ENCODE data around the gene TMEM168.
"Not testable (repeated sequence)": the region's sequence is repeated elsewhere in the genome, so short reads cannot be mapped to it uniquely, and the experiment has no call there.

TMEM168 gene

DNA sequence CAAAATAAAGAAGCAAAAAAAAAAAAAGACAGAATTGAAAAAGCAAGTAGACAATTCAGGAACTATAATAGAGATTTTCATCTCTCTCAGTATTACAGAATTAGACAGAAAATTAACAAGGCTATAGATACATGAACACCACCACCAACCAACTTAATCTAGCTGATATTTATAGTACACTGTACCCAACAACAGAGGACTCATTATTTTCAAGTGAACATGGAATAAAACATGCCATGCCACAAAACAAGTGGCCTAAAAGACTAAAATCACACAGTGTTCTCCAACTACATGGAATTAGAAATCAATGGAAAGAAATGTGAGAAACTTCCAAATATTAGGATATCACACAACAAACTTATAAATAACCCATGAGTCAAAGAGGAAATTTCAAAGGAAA is 9.1 kb downstream of the TMEM168 start:
- DNase-seq, result no peak

DNA sequence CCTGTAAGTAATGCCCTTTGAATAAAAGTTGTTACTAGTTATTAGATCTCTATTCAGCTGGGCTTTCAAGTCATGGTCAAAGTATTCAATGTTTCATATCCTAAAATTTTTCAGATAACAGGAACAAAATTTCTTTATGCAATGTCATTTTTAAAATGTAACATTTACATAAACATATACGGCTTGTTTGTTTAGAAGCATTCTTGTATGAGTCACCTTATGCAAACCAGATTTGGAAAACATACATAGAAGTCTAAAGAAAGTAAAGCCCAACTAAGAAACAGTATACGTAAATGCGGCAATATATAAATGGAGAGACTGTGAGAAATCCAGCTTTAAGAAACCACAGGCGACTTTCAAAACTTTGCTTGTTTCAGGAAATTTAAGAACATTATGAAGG is 10.5 kb downstream of the TMEM168 start:
- no peak for DNase-seq

DNA sequence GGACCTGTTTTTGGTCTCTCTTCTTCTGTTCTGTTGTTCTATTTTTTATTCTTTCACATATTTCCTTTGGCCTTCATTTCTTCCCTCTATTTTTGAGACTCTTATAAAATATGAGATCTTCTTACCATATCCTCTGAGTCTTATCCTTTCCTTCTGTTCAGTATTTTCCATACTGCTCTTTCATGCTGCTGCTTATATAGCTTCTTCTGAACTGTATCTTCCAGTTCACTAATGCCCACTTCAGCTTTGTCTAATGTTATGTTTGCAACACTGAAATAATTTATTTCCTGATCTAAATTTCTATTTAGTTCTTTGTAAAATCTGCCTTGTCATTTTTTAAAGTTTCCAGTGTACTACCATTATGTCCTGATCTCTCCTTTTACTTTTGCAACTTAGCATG is 12.8 kb downstream of the TMEM168 start:
- no peak for DNase-seq

DNA sequence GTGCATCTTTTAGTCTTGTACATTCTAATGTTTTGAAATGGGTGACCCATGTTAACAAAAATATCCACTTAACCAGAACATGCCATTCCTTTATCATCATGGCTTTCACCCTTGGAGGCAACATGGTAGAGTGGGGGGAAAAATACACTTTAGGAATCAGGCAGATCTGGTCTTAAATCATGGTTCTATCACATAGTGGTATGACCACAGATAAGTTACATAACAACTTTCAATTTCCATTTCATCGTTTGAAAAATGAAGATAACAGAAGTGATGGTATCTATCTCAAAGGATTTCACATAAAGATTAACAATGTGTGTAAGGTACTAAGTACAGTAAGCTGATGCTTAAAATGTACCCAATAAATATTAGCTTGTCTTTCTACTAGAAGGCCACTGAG is 19.0 kb downstream of the TMEM168 start:
- no peak for DNase-seq

DNA sequence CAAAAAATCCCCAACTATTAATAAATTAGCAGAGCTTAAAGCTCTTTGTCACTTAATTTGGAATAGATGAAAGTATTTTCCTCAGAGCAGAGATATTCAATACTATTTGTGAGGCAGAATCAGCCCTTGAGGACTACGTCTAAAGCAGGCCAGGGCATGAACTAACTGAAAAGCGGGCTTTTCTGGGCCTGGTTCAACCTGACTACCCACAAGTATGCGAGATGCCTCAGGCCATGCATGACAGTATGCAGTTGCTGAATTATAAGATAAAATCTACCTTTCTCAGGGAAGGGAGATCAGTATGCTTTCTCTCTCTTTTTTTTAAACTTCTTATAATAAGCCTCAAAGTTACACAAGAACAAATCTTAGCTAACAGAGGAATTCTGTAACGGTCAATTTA is 20.1 kb downstream of the TMEM168 start:
- DNase-seq, result no peak

DNA sequence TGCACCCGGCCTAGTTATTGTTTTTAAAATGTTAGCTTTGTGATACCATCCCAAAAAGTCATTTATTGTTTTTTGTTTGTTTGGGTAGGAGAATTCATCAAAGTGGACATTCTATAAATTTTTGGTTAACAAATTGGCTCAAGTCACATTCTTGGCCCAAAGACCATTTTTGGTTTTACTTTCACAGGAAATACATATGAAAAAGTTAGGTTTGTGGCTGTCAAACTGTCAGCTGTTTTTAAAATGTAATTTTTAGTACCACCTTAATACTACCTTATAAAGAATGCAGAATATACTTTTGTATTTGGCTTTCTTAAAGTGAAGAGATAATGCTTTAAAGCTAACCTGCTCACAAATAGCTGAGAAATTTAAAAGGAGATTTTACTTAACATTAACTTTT is 25.1 kb downstream of the TMEM168 start:
- DNase-seq, result no peak

DNA sequence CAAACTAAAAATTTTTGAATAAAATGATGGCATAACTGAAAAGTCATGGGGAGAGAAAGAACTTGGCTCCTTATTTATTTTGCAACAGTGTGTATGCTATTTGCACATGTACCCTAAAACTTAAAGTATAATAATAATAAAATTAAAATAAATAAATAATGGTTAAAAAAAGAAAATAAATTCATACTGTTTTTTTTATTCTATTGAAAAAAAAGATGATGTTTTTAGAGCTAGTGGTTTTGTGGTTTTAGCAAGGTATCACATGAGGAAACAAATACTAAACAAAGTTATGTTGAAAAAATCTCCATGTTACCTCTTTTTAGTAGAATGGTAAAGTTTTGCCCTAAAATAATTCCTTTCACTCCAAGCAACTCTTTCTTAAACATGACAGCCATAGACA is 26.2 kb downstream of the TMEM168 start:
- no peak for DNase-seq

DNA sequence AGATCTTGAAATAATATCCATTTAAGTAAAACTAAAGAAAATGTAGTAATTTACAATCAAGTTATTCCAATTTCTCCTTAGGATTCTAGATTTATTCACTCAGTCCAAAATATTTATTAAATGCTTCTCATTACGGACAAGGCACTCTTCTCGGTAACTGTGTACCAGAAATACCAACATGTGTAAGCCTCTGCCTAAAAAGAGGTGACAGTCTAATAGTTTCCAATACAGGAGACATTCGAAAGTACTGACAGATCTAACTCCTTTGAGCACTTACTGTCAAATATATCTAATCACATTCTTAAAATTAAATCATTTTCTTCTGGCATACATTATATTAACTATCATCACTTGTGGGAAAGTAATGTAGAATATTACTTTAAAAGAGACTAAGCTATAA is 26.9 kb downstream of the TMEM168 start:
- DNase-seq, result no peak

DNA sequence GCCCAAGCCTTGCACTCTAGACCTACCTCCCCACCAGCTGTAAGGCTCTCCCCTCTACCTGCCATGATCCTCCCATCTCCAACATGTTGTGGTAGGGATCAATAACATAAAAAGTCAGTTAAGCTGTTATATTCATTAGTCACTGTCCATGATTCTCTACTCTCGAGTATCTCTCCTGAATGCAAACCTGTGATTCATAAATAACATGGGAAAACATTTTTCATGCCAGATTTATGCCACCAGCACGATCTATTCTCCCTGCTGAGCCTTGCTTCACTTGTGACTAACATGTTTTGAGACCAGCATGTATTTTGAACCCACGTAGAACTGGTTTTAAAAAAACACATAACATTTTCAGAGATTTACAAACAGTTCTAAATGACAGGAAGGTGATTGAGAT is 30.3 kb downstream of the TMEM168 start:
- no peak for DNase-seq

DNA sequence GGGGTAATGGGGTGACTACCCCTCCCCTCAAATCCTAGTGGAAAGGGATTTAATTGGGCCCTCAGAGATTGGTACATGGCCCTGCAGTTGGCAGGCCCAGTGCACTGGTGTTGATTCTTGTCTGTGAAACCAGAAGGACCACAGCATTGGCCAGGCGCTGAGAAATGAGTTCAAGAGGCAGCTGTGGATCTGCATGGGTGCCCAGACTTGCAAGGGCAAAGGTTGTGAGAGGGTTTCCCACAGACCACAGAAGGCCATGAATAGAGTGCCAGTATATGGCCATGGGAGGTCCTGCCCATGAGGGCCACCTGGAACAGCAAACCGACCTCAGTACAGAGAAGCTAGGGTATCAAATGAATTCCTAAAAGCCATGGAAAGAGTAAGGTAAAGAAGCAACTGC is 32.9 kb downstream of the TMEM168 start:
- no peak for DNase-seq

DNA sequence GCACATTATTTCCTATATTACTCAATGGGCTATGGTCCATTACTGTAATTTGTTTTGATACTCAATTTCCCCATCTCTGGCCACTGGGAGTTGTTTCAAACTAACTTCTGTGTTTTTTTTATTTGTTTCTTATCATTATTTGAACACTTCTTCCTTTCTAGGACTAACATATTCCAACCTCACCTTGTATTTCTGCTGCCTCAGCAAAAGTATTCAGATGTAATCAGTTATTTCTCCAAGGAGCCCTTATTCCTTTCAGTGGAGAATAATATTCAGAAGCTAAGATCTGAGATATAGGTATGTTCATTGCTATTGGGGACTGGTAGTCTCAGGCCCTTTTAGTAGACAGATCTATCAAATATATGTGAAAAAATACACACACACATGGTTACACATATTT is 36.9 kb downstream of the TMEM168 start:
- no peak for DNase-seq

DNA sequence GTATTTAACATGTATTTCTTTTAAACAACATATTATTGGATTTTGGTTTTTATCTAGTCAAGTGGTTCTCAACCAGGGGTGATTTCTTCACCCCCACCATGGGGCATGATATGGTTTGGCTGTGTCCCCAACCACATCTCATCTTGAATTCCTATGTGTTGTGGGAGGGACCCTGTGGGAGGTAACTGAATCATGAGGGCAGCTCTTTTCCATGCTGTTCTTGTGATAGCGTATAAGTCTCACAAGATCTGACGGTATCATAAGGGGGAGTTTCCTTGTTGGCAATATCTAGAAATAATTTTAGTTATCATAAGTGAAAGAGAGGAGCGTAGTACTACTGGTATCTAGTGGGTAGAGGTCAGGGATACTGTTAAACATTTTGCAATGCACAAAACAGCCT is 37.6 kb downstream of the TMEM168 start:
- DNase-seq, result no peak

DNA sequence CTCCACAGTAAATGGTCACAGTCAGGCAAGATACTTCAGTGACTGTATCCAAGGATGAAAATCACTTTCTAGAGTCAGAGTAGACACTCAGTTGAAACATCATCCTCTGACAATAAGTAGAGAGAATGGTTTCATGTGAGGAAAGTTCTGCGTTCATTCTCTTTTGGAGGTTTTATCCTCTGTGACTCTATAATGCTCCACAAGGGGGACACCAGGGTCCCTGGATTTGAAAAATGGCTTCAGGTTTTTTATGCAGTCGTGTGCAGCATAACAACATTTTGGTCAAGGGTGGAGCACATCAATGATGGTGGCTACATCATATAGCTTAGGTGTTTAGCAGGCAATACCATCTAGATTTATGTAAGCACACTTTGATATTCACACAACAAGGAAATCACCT is 40.4 kb downstream of the TMEM168 start:
- no peak for DNase-seq

DNA sequence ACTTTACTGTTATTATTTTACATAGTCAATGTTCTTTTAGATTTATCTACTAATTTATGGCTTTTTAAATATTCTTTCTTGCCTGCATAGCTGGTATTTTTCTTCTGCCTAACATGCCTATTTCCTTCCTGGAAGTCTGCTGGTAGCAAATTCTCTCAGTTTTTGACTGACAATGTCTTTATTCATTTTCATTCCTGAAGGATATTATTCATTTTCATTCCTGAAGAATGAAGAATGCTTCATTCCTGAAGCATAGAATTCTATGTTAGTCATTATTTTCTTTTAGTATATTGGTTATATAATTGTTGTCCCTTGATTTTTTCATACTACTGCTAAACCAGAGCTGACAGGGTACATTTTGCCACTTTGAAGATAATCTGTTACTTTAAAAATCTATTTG is 41.8 kb downstream of the TMEM168 start:
- no peak for DNase-seq

DNA sequence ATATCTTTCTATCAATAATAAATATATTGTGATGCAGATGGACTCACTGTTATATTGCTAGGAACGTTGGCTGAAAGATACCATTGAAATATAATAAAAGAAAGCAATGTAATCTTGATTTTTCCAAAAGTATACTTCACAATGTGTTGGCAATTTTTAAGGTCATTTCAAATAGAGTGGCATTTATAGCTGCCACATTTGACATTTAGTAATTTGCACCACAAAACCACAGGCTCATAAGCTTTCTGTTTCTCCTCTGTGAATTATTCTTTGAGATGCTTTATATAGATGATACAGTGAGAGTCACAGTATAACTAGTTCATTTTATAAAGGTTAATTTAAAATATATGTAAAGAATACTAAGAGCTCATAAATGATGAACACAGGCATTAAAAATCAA is 44.6 kb downstream of the TMEM168 start:
- DNase-seq, result no peak

DNA sequence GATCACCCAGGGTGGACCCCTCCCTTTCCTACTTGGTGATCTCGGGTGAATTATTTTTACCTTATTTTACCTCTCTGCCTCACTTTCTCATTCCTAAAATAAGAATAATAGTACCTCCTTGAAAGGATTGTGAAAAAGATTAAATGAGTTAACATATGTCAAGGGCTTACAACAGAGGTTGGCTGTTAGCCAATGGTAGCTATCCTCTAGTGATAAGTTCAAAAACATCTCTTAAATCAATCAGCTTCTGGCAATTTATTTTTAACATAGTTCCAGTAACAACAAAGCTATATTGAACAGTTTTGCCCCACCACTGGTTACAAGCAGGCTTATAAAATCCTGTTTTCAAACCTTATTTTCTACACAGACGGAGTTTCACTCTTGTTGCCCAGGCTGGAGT is 45.4 kb downstream of the TMEM168 start:
- DNase-seq, result no peak

DNA sequence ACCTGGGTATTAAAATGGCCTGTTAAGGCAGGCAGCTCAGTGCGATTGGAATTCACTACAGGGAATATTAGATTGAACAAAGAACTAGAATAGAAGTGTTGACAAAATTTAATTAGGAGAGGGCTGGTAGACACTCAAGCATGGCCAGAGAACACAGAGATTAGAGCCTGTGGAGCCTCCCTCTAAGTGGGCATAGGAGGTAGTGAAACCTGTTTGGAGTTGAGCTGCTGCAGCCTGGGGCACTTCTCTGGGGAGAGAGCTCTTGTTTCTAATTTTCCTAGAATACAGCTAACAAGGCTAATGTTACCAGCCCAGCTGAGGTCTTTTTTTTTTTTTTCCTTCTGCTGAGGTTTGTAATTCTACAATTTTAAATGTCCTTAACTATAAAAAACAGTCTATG is 46.4 kb downstream of the TMEM168 start:
- no peak for DNase-seq

DNA sequence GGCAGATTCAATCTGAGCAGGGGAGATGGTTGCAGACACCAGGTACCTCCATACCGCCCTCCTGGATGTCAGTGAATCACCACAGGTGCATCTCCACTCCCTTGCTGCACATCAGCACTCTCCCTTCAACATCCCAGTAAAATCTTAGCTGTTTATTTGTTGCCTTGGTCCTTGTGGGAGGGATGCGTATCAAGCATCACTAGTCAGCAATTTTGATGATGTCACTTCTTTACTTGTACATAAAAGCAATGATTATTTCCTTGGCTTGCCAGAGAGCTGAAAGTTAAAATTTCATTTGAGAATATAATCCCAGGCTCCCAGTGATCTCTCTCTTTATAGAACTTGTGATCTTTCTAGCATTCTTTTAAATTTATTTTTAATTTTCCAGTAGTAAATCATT is 49.5 kb downstream of the TMEM168 start:
- no peak for DNase-seq

DNA sequence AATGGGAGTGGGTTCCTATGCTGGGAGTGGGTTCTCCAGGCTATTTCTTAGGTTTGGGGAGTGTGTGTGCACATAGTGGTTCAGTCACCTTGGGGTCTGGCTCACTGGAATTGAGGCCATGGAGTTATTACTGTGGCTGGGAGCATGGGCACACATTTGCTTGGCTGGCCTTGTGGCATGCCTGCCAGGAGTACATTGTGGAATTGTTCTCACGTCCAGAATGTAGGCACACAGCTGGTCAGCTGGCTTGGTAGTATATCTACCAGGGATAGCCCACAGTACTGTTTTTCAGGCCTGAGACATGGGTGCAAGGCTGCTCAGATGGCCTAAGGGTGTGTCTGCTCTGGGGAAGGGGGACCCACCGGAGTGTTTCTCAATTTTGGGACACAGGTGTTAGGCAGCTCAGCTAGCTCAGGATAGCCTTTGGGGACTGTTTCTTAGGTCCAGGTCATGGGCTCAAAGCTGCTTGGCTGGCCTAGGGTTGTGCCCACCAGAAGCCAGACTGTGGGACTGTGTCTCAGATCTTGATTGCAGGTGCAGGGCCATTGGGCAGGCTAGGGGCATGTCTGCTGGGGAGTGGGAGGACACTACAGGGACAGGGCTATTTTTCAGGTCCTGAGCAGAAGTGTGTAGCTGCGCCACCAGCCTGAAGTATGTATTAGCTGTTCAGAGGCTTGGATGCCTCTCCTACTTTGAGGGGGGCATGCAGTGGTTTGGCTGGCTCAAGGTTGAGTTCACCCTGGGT is 50.6 kb downstream of the TMEM168 start:
- DNase-seq, result no peak

DNA sequence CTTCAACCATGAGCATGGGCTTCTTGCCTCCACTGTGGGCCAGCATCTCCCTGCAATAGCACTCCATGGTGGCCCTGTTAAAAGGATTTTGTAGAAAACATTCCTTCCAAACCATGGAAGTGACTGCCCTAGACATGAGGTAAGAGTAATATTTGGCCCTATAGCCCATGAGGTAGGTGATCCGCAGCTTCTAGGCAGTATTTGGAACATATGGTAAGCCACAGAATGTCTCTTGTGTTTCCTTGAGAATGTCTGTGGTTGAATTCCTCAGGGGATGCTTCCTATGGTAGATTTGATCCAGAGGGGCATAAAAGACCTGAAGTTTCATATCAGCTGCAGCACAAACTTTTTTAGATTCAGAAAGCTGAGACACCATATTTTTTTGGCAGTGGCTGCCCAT is 54.9 kb downstream of the TMEM168 start:
- DNase-seq, result no peak

DNA sequence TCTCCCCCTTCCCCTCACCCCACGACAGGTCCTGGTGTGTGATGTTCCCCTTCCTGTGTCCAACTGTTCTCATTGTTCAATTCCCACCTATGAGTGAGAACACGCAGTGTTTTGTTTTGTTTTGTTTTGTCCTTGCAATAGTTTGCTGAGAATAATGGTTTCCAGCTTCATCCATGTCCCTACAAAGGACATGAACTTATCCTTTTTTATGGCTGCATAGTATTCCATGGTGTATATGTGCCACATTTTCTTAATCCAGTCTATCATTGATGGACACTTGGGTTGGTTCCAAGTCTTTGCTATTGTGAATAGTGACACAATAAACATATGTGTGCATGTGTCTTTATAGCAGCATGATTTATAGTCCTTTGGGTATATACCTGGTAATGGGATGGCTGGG is 58.9 kb downstream of the TMEM168 start:
- DNase-seq, result not testable (repeated sequence)

DNA sequence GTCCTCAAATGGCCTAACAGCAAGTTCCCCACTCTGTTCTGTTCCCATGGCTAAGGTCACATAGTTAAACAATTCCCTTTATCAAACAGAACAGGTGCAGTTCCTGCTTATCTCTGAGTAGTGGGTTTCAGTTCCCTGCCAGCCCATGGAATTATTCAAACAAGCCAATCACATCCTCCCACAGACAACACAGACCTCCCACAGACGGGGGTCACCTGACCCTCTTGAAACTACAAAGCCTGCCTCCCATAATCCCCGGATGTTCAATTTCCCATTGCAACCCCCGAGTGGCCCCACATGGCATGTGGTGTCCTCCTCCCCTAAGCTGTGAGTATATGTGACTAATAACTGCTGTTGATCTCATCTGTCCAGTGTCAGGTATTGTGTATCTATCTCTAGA is 64.1 kb downstream of the TMEM168 start:
- DNase-seq, result no peak

DNA sequence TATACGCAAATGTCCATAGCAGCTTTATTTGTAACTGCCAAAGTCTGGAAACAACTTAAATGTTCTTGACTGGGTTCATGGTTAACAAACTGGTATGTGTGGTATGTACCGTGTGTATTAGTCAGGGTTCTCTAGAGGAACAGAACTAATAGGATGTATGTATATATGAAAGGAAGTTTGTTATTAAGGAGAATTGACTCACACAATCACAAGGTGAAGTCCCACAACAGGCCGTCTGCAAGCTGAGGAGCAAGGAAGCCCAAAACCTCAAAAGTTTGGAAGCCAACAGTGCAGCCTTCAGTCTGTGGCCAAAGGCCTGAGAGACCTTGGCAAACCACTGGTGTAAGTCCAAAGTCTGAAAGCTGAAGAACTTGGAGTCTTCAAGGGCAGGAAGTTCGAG is 66.8 kb downstream of the TMEM168 start:
- no peak for DNase-seq

DNA sequence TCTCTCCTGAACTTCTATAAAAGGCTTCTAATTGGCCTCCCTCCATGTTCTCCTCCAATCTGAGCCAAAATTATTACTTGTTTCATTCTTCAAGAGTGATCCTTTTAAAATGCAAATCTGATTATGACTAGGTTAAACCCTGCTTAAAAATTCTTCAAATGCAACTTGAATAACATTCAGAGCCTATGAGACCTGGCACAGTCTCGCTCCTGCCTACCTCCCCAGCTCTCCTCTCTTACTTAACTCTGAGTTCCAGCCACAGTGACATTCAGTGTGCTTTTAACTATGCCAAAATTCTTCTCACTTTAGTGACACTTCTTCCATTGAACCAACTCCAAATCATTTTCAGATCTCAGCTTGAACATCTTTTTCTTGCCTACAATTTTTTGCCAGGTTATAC is 68.8 kb downstream of the TMEM168 start:
- DNase-seq, result no peak

DNA sequence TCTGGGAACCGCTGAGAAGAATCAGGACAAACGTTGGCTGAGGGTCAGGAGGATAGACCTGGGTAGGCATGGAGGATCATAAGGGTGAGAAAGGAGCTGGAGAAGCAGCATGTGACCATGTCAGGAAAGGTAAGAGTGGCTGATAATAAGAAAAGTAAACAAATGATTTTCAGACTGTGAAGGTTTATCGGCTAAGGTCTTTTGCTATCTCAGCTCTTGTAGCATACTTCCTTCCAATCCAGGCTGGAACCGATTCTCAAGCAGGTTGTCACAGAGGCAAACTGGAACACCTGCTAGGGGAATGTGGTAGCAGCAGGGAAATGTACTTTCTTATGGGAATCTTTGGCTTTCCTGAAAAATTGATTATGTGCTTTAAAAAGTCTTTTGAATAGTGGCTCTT is 74.7 kb downstream of the TMEM168 start:
- DNase-seq, result no peak

DNA sequence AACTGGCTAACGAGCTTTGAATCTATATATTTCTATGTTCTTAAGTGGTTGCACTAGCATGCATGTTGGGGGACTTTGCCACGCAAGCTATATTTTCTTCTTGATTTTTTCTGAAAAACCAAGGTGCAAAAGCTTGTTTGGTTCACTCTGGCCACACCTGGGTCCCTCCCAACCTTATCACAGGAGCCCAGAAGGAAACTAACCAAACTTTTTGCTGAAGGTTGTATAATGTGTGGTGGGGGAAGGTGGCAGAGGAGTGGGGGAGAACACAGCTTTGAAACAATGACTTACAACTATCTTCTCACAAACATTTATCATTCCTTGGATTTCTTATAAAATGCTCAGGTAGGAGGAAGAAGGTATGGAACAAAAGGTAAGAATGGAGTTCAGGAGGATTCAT is 75.3 kb downstream of the TMEM168 start:
- DNase-seq, result no peak
